OCI-LY3 (cell line): ENCODE measurements around the gene NPRL2.

ENCODE experiments used
- H2AFZ ChIP-seq: fragments of 200-600, 300-600 bp; shearing (Covaris generic); 2 replicates; pipeline ENCODE4 v1.6.0; 2014; ENCODE audit warnings: antibody characterized with exemption, low read depth, low read length
- H3K27ac ChIP-seq: fragments of 200-600, 300-600 bp; sonication (generic); 2 replicates; pipeline ENCODE4 v1.5.1; 2014; ENCODE audit warnings: mild to moderate bottlenecking, low read length, moderate library complexity, mixed read lengths
- H3K27me3 ChIP-seq: fragments of 200-600, 300-600 bp; sonication (generic); 2 replicates; pipeline ENCODE4 v1.6.1; 2014; ENCODE audit warnings: low read depth, low read length, mixed read lengths
- H3K36me3 ChIP-seq: fragments of 200-600, 300-600 bp; sonication (generic); replicated peaks from 2 replicates; pipeline ENCODE3; 2014; ENCODE audit warnings: low read depth, low read length, mixed read lengths
- H3K4me1 ChIP-seq: fragments of 300-600, 200-600 bp; sonication (generic); 2 replicates; pipeline ENCODE4 v1.6.1; 2014; ENCODE audit warnings: low read length, mixed read lengths
- H3K4me2 ChIP-seq: fragments of 200-600, 300-600 bp; sonication (generic); 2 replicates; pipeline ENCODE4 v1.6.1; 2014; ENCODE audit warnings: low read length, mixed read lengths
- H3K4me3 ChIP-seq: fragments of 300-600, 200-600 bp; sonication (generic); 2 replicates; pipeline ENCODE4 v1.5.1; 2014; ENCODE audit warnings: antibody characterized with exemption, mild to moderate bottlenecking, low read length, moderate library complexity
- H3K79me2 ChIP-seq: fragments of 300-600, 200-600 bp; shearing (Covaris generic); 2 replicates; pipeline ENCODE4 v1.6.1; 2014; ENCODE audit warnings: mild to moderate bottlenecking, low read length, mixed read lengths
- H3K9ac ChIP-seq: fragments of 300-600, 200-600 bp; shearing (Covaris generic); 2 replicates; pipeline ENCODE4 v1.6.0; 2014; ENCODE audit warnings: mild to moderate bottlenecking, low read length, moderate library complexity
- H3K9me3 ChIP-seq: fragments of 200-600, 300-600 bp; shearing (Covaris generic); 2 replicates; pipeline ENCODE4 v1.6.1; 2014; ENCODE audit warnings: low read length, mixed read lengths; ENCODE audit not compliant: insufficient read depth
- H4K20me1 ChIP-seq: fragments of 200-600, 300-600 bp; sonication (generic); 2 replicates; pipeline ENCODE4 v1.6.1; 2016; ENCODE audit warnings: low read length, mixed read lengths; ENCODE audit not compliant: insufficient read depth
- EZH2phosphoT487 ChIP-seq: fragments of 200-600 bp; shearing (Covaris generic); IDR thresholded peaks from 2 replicates; pipeline ENCODE4 v1.6.1; 2018; ENCODE audit warnings: antibody characterized with exemption, mixed run types, low read depth
- TF ChIP-seq, protein P1 (sequence below): fragments of 200-600, 300-600 bp; sonication (generic); IDR thresholded peaks from 2 replicates; pipeline ENCODE4 v1.5.1; 2014; ENCODE audit warnings: antibody characterized with exemption, low read length, low read depth

NPRL2 gene

DNA sequence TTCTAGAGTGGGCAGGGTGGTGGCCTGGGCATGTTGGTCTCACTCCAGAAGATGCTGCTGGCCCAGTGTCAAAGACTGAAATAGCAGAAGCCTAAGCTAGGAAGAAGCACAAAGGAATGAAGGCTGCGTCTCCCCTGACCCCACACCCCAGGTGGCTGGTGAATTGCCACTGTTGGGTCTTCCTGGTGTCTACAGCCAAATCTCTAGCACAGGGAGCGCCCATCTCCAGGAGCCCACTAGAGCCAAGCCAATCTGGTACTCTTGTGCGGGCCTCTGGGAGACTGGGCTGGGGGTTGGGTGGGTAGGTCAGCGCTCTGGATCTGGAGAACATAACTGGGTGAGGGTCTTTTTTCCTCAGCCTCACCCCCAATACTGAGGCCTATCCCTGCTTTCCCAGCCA is 23.4 kb downstream of the NPRL2 start:
- Histone ChIP-seq H2AFZ (no peak overlapping the region), H3K4me1 (peaks cover 24% of the 10 kb centered on the region), H3K27ac (no peak overlapping the region), H3K9ac (peak overlapping the region; percentile 81), H3K4me3 (peak overlapping the region; percentile 91), H4K20me1 (no peaks in the 10 kb centered on the region), H3K9me3 (no peaks in the 10 kb centered on the region), H3K27me3 (no peaks in the 10 kb centered on the region), H3K4me2 (peak overlapping the region; percentile 93), H3K36me3 (peaks cover 36% of the 10 kb centered on the region), H3K79me2 (peaks cover 29% of the 10 kb centered on the region)
- no peak for TF ChIP-seq EZH2phosphoT487
- TF ChIP-seq, protein P1, sequence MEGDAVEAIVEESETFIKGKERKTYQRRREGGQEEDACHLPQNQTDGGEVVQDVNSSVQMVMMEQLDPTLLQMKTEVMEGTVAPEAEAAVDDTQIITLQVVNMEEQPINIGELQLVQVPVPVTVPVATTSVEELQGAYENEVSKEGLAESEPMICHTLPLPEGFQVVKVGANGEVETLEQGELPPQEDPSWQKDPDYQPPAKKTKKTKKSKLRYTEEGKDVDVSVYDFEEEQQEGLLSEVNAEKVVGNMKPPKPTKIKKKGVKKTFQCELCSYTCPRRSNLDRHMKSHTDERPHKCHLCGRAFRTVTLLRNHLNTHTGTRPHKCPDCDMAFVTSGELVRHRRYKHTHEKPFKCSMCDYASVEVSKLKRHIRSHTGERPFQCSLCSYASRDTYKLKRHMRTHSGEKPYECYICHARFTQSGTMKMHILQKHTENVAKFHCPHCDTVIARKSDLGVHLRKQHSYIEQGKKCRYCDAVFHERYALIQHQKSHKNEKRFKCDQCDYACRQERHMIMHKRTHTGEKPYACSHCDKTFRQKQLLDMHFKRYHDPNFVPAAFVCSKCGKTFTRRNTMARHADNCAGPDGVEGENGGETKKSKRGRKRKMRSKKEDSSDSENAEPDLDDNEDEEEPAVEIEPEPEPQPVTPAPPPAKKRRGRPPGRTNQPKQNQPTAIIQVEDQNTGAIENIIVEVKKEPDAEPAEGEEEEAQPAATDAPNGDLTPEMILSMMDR, result no peak

DNA sequence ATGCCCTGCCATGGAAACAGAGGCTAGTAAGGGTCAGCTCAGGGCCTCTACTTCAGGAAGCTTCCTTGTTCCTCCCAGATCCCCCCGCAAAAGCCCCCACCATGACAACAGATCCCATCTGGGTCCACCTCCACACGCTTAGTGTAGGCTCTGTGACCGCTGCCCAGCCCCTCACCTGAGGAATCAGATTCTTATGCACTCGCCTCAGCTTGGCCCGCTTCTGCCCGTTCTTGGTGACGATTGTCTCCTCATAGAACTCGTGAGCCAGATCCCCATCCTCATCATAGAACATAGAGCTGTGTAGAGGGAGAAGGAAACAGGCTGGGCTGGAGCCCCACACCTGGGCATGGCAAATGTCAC is 24.4 kb downstream of the NPRL2 start:
- Histone ChIP-seq H3K9ac (no peak overlapping the region), H2AFZ (no peak overlapping the region)

DNA sequence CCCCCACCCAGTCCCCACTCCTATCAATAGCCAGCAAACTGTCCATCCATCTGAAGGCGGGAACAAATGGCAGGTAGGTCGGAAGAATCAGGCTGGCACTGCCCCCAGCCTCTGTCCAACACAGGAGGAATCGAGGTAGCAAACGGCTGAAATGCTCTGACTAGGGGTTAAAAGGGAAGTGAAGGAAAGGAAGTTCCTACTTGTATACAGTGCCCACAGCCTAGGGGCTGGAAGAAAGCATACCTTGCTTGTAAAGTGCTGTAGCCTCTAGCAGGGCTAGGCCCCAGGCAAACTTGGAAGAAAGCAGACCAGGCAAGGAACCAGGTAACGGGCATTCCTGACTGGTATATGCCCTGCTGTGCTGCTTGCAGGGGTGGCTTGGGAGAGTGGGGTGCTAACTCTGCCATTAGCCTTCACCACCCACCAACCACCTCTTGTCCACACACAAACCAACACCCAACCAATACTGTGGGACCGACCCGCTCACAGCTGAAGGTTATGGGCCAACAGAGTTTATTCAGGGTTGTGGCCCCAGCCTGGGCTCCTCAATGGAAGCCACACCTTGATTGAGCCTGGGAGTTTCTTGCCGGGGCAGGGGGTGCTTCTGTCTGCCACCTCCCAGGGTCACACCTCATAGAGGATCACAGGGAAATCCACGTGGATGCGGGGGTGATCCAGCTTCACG is 24.9 kb downstream of the NPRL2 start:
- no peak overlapping the region for H3K27ac ChIP-seq
- no peak overlapping the region for H3K4me3 ChIP-seq
- H3K9me3 ChIP-seq, result no peaks in the 10 kb centered on the region
- H3K36me3 ChIP-seq, result peaks cover 21% of the 10 kb centered on the region
- no peak overlapping the region for H3K9ac ChIP-seq
- TF ChIP-seq, protein P1, result no peak
- no peak for TF ChIP-seq EZH2phosphoT487
- no peak overlapping the region for H3K4me2 ChIP-seq
- peaks cover 22% of the 10 kb centered on the region for H3K79me2 ChIP-seq
- H3K27me3 ChIP-seq, result no peaks in the 10 kb centered on the region
- no peaks in the 10 kb centered on the region for H4K20me1 ChIP-seq
- H3K4me1 ChIP-seq, result peaks cover 28% of the 10 kb centered on the region
- no peak overlapping the region for H2AFZ ChIP-seq

More for the DNA sequence above, 24.4 kb downstream of the NPRL2 start:
- Histone ChIP-seq H3K4me3 (no peak overlapping the region), H3K9me3 (no peaks in the 10 kb centered on the region), H3K36me3 (peaks cover 27% of the 10 kb centered on the region), H3K27ac (no peak overlapping the region), H4K20me1 (no peaks in the 10 kb centered on the region), H3K4me1 (peaks cover 28% of the 10 kb centered on the region), H3K4me2 (no peak overlapping the region), H3K27me3 (no peaks in the 10 kb centered on the region), H3K79me2 (peaks cover 19% of the 10 kb centered on the region)
- TF ChIP-seq EZH2phosphoT487, result no peak
- TF ChIP-seq, protein P1, result no peak

DNA sequence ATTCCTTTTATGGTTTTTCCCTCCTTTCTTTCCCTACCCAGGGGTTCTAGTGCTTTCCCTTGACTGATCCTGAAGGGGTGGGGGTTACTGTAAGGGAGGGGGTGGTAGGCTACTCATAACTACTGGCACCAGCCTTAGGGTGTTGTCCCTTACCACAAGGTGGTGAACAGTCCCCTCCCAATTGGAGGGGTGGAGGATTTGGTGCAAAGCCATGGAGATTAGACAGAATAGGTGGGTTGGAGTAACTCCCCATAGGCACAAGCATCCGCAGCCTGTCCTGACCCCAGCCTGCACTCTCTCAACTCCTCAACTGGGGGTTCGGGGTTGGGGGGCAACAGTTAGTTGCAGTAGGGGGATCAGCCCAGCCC is 25.5 kb downstream of the NPRL2 start:
- Histone ChIP-seq H3K4me2 (no peak overlapping the region), H3K27ac (no peak overlapping the region), H3K9ac (no peak overlapping the region), H3K4me1 (peaks cover 31% of the 10 kb centered on the region), H3K4me3 (no peak overlapping the region), H3K27me3 (no peaks in the 10 kb centered on the region), H3K79me2 (peaks cover 27% of the 10 kb centered on the region), H3K36me3 (peaks cover 16% of the 10 kb centered on the region), H4K20me1 (no peaks in the 10 kb centered on the region), H2AFZ (no peak overlapping the region), H3K9me3 (no peaks in the 10 kb centered on the region)
- TF ChIP-seq, protein P1, result no peak
- no peak for TF ChIP-seq EZH2phosphoT487
